ENCODE data around the gene KLK1. TPM values are rescaled to one million over a fixed set of nuclear protein-coding genes. Genes with fewer than 3 reads are reported as not detected.

Gene KLK1
- total RNA-seq, 1 donor from 2014 or later, result 13.0 TPM

- intact Hi-C loops (cut with micrococcal nuclease), result loop anchor here (1.0 to 5.0 kb wide), 3 partner anchors 18 to 61 kb away; no protein-coding TSS in a partner anchor
- no peaks in the 10 kb centered on the region for H3K36me3 Mint-ChIP-seq (ENCODE audit: low read depth)
- no peak overlapping the region for H3K27ac Mint-ChIP-seq
- ATAC-seq (ENCODE audit: low read depth) (no peak), DNase-seq (no peak)
- POLR2A ChIA-PET, result interaction anchor here (0.6 kb wide), 1 partner anchor 29 kb away, joined by 3 read pairs; no protein-coding TSS in a partner anchor
- H3K9me3 Mint-ChIP-seq, result no peaks in the 10 kb centered on the region
- H3K27me3 Mint-ChIP-seq, result peaks cover 29% of the 10 kb centered on the region
- H3K4me1 Mint-ChIP-seq, result peaks cover 27% of the 10 kb centered on the region
- TF ChIP-seq, protein P1, sequence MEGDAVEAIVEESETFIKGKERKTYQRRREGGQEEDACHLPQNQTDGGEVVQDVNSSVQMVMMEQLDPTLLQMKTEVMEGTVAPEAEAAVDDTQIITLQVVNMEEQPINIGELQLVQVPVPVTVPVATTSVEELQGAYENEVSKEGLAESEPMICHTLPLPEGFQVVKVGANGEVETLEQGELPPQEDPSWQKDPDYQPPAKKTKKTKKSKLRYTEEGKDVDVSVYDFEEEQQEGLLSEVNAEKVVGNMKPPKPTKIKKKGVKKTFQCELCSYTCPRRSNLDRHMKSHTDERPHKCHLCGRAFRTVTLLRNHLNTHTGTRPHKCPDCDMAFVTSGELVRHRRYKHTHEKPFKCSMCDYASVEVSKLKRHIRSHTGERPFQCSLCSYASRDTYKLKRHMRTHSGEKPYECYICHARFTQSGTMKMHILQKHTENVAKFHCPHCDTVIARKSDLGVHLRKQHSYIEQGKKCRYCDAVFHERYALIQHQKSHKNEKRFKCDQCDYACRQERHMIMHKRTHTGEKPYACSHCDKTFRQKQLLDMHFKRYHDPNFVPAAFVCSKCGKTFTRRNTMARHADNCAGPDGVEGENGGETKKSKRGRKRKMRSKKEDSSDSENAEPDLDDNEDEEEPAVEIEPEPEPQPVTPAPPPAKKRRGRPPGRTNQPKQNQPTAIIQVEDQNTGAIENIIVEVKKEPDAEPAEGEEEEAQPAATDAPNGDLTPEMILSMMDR (IDR thresholded peaks at IDR 0.05), result no peak
- H3K4me3 Mint-ChIP-seq, result peak overlapping the region; percentile 83
- CTCF ChIA-PET, result no interaction called here
These were observed 13.1 kb upstream of the KLK1 start for GRCh38 chr19:50836543-50837195.

GRCh38 chr19:50835785-50836542, 12.4 kb upstream of the KLK1 start:
- ChIA-PET POLR2A (no interaction called here), CTCF (no interaction called here)
- ATAC-seq (ENCODE audit: low read depth) (peak; percentile 94), DNase-seq (peak; percentile 80)
- TF ChIP-seq, protein P1 (IDR thresholded peaks at IDR 0.05), result no peak
- H3K36me3 Mint-ChIP-seq (ENCODE audit: low read depth), result no peaks in the 10 kb centered on the region
- intact Hi-C loops (cut with micrococcal nuclease), result loop anchor here (1.0 to 5.0 kb wide), 3 partner anchors 18 to 61 kb away; no protein-coding TSS in a partner anchor
- no peaks in the 10 kb centered on the region for H3K9me3 Mint-ChIP-seq
- H3K4me3 Mint-ChIP-seq, result peak overlapping the region; percentile 83
- H3K27me3 Mint-ChIP-seq, result peaks cover 36% of the 10 kb centered on the region
- H3K4me1 Mint-ChIP-seq, result peaks cover 27% of the 10 kb centered on the region
- H3K27ac Mint-ChIP-seq, result peak overlapping the region; percentile 20

DNA sequence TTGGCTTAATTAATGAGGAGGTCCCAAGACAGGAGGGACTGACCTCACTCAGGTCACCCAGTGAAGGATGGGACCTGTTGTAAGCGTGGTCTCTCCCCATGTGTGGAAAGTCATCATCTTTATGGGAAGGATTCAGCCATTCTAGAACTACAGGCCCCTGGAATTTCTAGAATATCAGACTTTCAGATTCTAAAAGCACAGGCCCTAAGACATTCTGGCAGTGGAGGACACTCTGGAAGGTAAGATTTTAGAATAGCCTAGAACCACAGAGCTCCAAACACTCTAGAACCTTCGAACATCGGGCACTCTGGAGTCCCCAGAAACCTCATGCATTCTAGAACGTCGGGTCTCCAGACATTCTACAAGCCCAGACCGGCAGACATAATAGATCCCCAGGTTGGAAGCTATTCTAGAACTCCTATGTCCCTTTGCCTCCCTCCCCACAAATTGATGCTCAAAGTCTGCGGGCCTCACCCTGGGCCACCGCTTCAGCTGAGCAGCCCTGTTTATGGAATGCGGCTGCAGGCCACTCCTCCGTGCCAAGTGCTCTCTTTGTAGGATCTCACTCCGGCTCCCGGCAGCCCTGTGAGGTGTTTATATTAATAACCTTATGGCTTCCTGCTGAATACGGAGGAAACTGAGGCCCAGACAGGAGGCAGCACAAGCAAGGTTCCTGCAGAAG, 11.7 kb upstream of the KLK1 start:
- TF ChIP-seq, protein P1 (IDR thresholded peaks at IDR 0.05), result no peak
- H3K4me3 Mint-ChIP-seq, result peak overlapping the region; percentile 83
- H3K27me3 Mint-ChIP-seq, result peaks cover 37% of the 10 kb centered on the region
- H3K4me1 Mint-ChIP-seq, result peaks cover 27% of the 10 kb centered on the region
- no peak overlapping the region for H3K27ac Mint-ChIP-seq
- CTCF ChIA-PET, result no interaction called here
- no peak for ATAC-seq (ENCODE audit: low read depth)
- no peaks in the 10 kb centered on the region for H3K36me3 Mint-ChIP-seq (ENCODE audit: low read depth)
- intact Hi-C loops (cut with micrococcal nuclease), result loop anchor here (5.0 kb wide), 1 partner anchor 62 kb away; no protein-coding TSS in a partner anchor
- no peak for DNase-seq
- H3K9me3 Mint-ChIP-seq, result no peaks in the 10 kb centered on the region
- POLR2A ChIA-PET, result no interaction called here

- H3K4me1 Mint-ChIP-seq, result peaks cover 27% of the 10 kb centered on the region
- no peak overlapping the region for H3K27ac Mint-ChIP-seq
- ChIA-PET POLR2A (no interaction called here), CTCF (no interaction called here)
- peaks cover 37% of the 10 kb centered on the region for H3K27me3 Mint-ChIP-seq
- ATAC-seq (ENCODE audit: low read depth), result no peak
- DNase-seq, result no peak
- TF ChIP-seq, protein P1 (IDR thresholded peaks at IDR 0.05), result no peak
- H3K36me3 Mint-ChIP-seq (ENCODE audit: low read depth), result no peaks in the 10 kb centered on the region
- H3K9me3 Mint-ChIP-seq, result no peaks in the 10 kb centered on the region
- intact Hi-C loops (cut with micrococcal nuclease), result no loop called here
- H3K4me3 Mint-ChIP-seq, result no peak overlapping the region
These were observed 10.2 kb upstream of the KLK1 start for GRCh38 chr19:50833802-50834167.
